MM.1S (cell line): ENCODE measurements around the gene PARD3.

Experiments
- DNase-seq: peaks from one replicate; pipeline ENCODE4 v3.0.0-alpha.2; 2015
- H2AFZ ChIP-seq: fragments of 300-600 bp; sonication (generic); 2 replicates; pipeline ENCODE4 v1.6.0; 2016; ENCODE audit warnings: antibody characterized with exemption, low read length
- H3F3A ChIP-seq: fragments of 300-600 bp; sonication (generic); 2 replicates; pipeline ENCODE4 v1.6.1; 2016; ENCODE audit warnings: mild to moderate bottlenecking, antibody characterized with exemption, low read length, moderate library complexity, mixed read lengths; ENCODE audit not compliant: insufficient read depth
- H3K27ac ChIP-seq: fragments of 300-600 bp; sonication (generic); 2 replicates; pipeline ENCODE4 v1.5.1; 2016; ENCODE audit warnings: mild to moderate bottlenecking, low read length
- H3K27me3 ChIP-seq: fragments of 300-600 bp; sonication (generic); replicated peaks from 2 replicates; pipeline ENCODE4 v1.6.0; 2016; ENCODE audit warnings: low read length; ENCODE audit not compliant: insufficient read depth
- H3K36me3 ChIP-seq: fragments of 300-600 bp; sonication (generic); replicated peaks from 2 replicates; pipeline ENCODE4 v1.6.1; 2016; ENCODE audit warnings: mild to moderate bottlenecking, low read length, mixed read lengths; ENCODE audit not compliant: insufficient read depth
- H3K4me1 ChIP-seq: fragments of 300-600 bp; sonication (generic); 2 replicates; pipeline ENCODE4 v1.6.1; 2016; ENCODE audit warnings: low read length, mixed read lengths
- H3K4me2 ChIP-seq: fragments of 300-600 bp; sonication (generic); 2 replicates; pipeline ENCODE4 v1.6.0; 2016; ENCODE audit warnings: low read depth, low read length
- H3K4me3 ChIP-seq: fragments of 300-600 bp; sonication (generic); 2 replicates; pipeline ENCODE4 v1.5.1; 2016; ENCODE audit warnings: low read length, mixed read lengths
- H3K79me2 ChIP-seq: fragments of 300-600 bp; sonication (generic); 2 replicates; pipeline ENCODE4 v1.6.1; 2016; ENCODE audit warnings: mixed run types, low read length, mixed read lengths
- H3K9ac ChIP-seq: fragments of 300-600 bp; sonication (generic); 2 replicates; pipeline ENCODE4 v1.6.1; 2016; ENCODE audit warnings: low read length, mixed read lengths
- H3K9me2 ChIP-seq: fragments of 300-600 bp; sonication (generic); replicated peaks from 2 replicates; pipeline ENCODE4 v1.6.1; 2016; ENCODE audit warnings: mild to moderate bottlenecking, low read length, mixed read lengths; ENCODE audit not compliant: insufficient read depth
- H3K9me3 ChIP-seq: fragments of 300-600 bp; sonication (generic); replicated peaks from 2 replicates; pipeline ENCODE4 v1.6.1; 2016; ENCODE audit warnings: mild to moderate bottlenecking, low read length, mixed read lengths; ENCODE audit not compliant: insufficient read depth
- H4K20me1 ChIP-seq: fragments of 300-600 bp; sonication (generic); 2 replicates; pipeline ENCODE4 v1.6.1; 2016; ENCODE audit warnings: mild to moderate bottlenecking, low read length, moderate library complexity, mixed read lengths; ENCODE audit not compliant: insufficient read depth
- EZH2 ChIP-seq: fragments of 300-600 bp; sonication (generic); optimal IDR thresholded peaks from 2 replicates; pipeline ENCODE3; 2017; ENCODE audit warnings: low read depth, mild to moderate bottlenecking, antibody characterized with exemption, low read length, mixed read lengths
- EZH2phosphoT487 ChIP-seq: fragments of 300-600 bp; sonication (generic); IDR thresholded peaks from 2 replicates; pipeline ENCODE4 v1.6.1; 2018; ENCODE audit warnings: antibody characterized with exemption, low read length
- TF ChIP-seq, protein P1 (sequence below): fragments of 300-600 bp; sonication (generic); IDR thresholded peaks from 2 replicates; pipeline ENCODE4 v1.5.1; 2016; ENCODE audit warnings: antibody characterized with exemption, low read length, mixed read lengths

Gene PARD3

DNA sequence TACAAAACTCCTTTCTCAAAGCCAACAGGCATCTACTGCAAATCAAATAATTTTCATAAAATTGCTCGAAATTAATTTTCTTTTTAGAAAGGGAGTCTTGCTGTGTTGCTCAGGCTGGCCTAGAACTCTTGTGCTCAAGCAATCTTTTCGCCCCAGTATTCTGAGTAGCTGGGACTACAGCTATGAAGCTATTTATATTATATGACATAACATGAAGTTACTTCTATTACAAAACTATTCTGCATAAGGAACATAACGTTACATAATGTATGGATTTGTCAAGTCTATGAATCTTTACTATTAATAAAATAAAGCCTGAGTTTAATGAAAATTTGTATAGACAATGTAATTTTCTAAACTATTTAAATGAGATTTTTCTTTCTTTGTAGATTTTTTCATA lies 415.0 kb downstream of the PARD3 start:
- no peaks in the 10 kb centered on the region for H3K9me2 ChIP-seq
- H3K27me3 ChIP-seq: no peaks in the 10 kb centered on the region
- H3K4me1 ChIP-seq: no peaks in the 10 kb centered on the region
- H3K36me3 ChIP-seq: 0 out of 2 replicates have a peak, but pooled peaks cover 2% of the 10 kb centered on the region
- no peak for TF ChIP-seq EZH2phosphoT487
- TF ChIP-seq, protein P1, sequence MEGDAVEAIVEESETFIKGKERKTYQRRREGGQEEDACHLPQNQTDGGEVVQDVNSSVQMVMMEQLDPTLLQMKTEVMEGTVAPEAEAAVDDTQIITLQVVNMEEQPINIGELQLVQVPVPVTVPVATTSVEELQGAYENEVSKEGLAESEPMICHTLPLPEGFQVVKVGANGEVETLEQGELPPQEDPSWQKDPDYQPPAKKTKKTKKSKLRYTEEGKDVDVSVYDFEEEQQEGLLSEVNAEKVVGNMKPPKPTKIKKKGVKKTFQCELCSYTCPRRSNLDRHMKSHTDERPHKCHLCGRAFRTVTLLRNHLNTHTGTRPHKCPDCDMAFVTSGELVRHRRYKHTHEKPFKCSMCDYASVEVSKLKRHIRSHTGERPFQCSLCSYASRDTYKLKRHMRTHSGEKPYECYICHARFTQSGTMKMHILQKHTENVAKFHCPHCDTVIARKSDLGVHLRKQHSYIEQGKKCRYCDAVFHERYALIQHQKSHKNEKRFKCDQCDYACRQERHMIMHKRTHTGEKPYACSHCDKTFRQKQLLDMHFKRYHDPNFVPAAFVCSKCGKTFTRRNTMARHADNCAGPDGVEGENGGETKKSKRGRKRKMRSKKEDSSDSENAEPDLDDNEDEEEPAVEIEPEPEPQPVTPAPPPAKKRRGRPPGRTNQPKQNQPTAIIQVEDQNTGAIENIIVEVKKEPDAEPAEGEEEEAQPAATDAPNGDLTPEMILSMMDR: no peak
- TF ChIP-seq EZH2: no peak
- H3K9ac ChIP-seq: no peak overlapping the region
- no peaks in the 10 kb centered on the region for H3F3A ChIP-seq
- H2AFZ ChIP-seq: no peak overlapping the region
- H3K27ac ChIP-seq: no peak overlapping the region
- no peak overlapping the region for H3K4me2 ChIP-seq
- H3K4me3 ChIP-seq: no peak overlapping the region
- H4K20me1 ChIP-seq: no peaks in the 10 kb centered on the region
- no peak for DNase-seq
- no peaks in the 10 kb centered on the region for H3K9me3 ChIP-seq
- no peaks in the 10 kb centered on the region for H3K79me2 ChIP-seq

DNA sequence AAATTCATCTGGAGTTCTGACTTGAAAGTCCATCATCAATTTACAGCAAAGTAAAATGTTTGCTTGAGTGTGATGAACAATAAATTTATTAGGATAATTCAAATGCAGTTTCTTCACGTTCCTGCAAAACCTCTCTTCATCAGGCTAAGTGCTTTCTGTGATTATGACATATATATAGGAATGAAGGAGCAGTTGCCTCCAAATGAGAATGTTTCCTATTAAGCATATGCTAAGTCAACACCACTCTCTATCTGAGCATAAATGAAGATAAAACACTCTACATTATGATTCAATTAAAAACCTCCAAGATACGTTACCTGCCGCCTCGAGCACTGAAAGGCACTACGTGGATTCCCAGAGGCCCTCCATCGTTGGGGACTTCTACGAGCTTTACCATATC lies 416.1 kb downstream of the PARD3 start:
- no peak overlapping the region for H2AFZ ChIP-seq
- H3F3A ChIP-seq: no peaks in the 10 kb centered on the region
- no peak overlapping the region for H3K9ac ChIP-seq
- no peaks in the 10 kb centered on the region for H3K9me2 ChIP-seq
- no peaks in the 10 kb centered on the region for H3K27me3 ChIP-seq
- TF ChIP-seq, protein P1: no peak
- TF ChIP-seq EZH2phosphoT487: no peak
- no peak for TF ChIP-seq EZH2
- no peak overlapping the region for H3K4me2 ChIP-seq
- H3K36me3 ChIP-seq: 0 out of 2 replicates have a peak, but pooled peaks cover 2% of the 10 kb centered on the region
- no peak for DNase-seq
- H3K79me2 ChIP-seq: no peaks in the 10 kb centered on the region
- H3K4me3 ChIP-seq: no peak overlapping the region
- no peaks in the 10 kb centered on the region for H3K4me1 ChIP-seq
- H3K9me3 ChIP-seq: no peaks in the 10 kb centered on the region
- no peaks in the 10 kb centered on the region for H4K20me1 ChIP-seq
- H3K27ac ChIP-seq: no peak overlapping the region

DNA sequence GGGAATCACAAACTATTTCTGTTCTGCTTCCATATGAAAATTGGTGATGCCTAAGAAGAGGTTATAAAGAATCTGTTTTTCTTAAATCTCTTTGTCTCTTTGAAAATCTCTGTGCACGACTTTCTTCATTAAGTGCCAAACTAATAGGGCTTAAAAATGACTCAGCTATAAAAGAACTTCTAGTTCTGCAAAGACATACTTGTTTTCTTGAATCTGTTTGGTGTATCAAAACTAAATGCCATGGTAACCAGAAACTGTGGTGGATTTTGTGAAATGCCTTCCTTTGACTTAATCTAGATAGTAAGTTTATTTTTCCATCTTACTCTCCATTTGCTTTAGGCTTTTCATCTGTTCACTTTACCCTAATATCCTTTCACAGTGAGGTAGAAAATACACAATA lies 417.8 kb downstream of the PARD3 start:
- Histone ChIP-seq H3K9me3 (no peaks in the 10 kb centered on the region), H3K79me2 (no peaks in the 10 kb centered on the region), H3K27ac (no peak overlapping the region), H3K27me3 (no peaks in the 10 kb centered on the region), H2AFZ (no peak overlapping the region), H3K36me3 (0 out of 2 replicates have a peak, but pooled peaks cover 2% of the 10 kb centered on the region), H3K9ac (no peak overlapping the region), H4K20me1 (no peaks in the 10 kb centered on the region), H3K4me1 (no peaks in the 10 kb centered on the region), H3K4me2 (no peak overlapping the region), H3K9me2 (no peaks in the 10 kb centered on the region), H3K4me3 (no peak overlapping the region), H3F3A (no peaks in the 10 kb centered on the region)
- DNase-seq: no peak
- TF ChIP-seq, protein P1: no peak
- TF ChIP-seq EZH2: no peak
- TF ChIP-seq EZH2phosphoT487: no peak
